Uterus (tissue), 2 donors: ENCODE measurements around the gene ACTL10.

Experiments used
- POLR2A ChIP-seq, 2 donors: fragments of 450-650 bp; IDR thresholded peaks; one replicate each; pipeline ENCODE4 v1.6.1; 2016; ENCODE audit warnings: antibody characterized with exemption in 2 of 2, mild to moderate bottlenecking in 1 of 2, moderate library complexity in 1 of 2
- TF ChIP-seq, protein P1 (sequence below), 4 experiments: fragments of 200-600 bp in 2 of 4; fragments of 450-650 bp in 2 of 4; sonication (generic) in 2 of 4; IDR thresholded peaks; one replicate each; pipeline ENCODE4 v1.5.1; 2016 to 2019; ENCODE audit warnings: antibody characterized with exemption in 4 of 4, mild to moderate bottlenecking in 2 of 4, moderate library complexity in 1 of 4

DNA sequence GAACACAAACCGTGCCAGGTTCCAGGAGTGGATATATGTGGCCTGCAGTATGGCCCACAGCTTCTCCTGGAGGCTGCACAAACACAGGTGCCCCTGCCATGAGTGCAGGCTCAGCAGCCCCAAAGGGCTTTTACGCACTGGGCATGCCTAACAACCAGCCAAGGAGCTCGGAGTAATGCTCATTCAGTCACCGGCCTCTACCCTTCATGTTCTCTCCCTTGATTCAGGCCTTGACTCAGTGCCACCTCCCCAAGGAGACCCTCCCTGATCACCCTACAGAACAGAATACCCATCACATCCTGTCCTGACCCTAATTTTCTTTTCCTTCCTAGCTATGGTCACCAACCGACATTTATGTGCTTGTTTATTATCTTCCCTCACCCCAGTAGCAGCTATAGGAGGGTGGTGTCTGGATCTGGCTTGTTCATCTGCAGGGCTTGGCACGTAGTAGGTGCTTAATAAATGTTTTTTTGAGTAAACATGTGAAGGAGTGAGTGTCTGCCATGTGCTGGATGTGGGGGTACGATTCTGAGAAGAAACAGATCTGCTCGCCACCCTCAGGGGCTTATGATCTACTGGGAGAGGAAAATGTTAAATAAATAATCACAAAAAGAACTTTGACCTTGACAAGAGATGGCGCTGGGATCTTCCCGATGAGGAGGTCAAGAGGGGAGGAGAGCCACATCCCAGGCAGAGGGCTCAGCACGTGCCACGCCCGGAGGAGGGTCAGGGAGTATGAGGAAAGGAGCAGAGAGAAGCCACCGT is 44.1 kb downstream of the ACTL10 start:
- TF ChIP-seq, protein P1, sequence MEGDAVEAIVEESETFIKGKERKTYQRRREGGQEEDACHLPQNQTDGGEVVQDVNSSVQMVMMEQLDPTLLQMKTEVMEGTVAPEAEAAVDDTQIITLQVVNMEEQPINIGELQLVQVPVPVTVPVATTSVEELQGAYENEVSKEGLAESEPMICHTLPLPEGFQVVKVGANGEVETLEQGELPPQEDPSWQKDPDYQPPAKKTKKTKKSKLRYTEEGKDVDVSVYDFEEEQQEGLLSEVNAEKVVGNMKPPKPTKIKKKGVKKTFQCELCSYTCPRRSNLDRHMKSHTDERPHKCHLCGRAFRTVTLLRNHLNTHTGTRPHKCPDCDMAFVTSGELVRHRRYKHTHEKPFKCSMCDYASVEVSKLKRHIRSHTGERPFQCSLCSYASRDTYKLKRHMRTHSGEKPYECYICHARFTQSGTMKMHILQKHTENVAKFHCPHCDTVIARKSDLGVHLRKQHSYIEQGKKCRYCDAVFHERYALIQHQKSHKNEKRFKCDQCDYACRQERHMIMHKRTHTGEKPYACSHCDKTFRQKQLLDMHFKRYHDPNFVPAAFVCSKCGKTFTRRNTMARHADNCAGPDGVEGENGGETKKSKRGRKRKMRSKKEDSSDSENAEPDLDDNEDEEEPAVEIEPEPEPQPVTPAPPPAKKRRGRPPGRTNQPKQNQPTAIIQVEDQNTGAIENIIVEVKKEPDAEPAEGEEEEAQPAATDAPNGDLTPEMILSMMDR (IDR thresholded peaks at IDR 0.05), result no peak
- no peak for TF ChIP-seq POLR2A (IDR thresholded peaks at IDR 0.05)
